Measurements from ENCODE around the gene ACTMAP. TPM values are rescaled to one million over a fixed set of nuclear protein-coding genes. Genes with fewer than 3 reads are reported as not detected.

ACTMAP gene
- total RNA-seq, 1 donor from 2014 or later: 1.9 TPM

DNA sequence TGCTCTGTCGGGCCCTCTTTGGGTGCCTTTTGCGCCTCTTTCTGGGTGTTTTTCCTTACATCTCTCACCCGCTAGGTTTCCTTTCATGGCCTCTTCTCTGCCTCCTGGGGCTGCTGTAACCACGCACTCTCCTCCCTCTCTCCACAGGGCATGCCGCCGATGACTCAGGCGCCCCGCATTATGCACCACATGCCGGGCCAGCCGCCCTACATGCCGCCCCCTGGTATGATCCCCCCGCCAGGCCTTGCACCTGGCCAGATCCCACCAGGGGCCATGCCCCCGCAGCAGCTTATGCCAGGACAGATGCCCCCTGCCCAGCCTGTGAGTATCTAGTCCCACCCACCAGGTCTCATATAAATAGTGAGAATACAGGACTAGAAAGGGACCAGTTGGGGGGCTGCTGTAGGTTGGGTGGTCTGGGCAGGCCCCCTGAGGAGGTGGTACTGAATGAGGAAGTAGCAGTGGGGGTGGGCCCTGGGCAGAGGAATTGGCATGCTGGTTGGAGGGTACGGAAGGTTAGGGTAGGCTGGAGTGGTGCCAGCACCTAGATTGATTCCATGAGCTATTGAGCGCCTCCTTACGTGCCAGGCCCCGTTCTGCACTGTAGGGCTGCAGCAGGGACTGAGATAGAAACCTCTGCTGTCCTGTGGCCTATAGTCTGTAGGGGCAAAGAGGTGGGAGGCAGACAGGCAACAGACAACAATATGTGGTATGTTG is 12.6 kb upstream of the ACTMAP start:
- no peaks in the 10 kb centered on the region for H3K9me3 Mint-ChIP-seq
- Histone ChIP-seq H3K27me3 (no peaks in the 10 kb centered on the region), H3K4me3 (no peak overlapping the region), H3K4me1 (no peaks in the 10 kb centered on the region), H3K9ac (no peak overlapping the region), H3F3A (ENCODE audit: low read depth) (peaks cover 52% of the 10 kb centered on the region), H3K27ac (no peak overlapping the region), H3K4me2 (no peak overlapping the region), H3K36me3 (peaks cover 6% of the 10 kb centered on the region), H3K79me2 (ENCODE audit: low read depth) (peaks cover 20% of the 10 kb centered on the region), H3K9me3 (ENCODE audit: low read depth) (no peaks in the 10 kb centered on the region), H2AFZ (replicated peaks) (no peak overlapping the region), H4K20me1 (ENCODE audit: low read depth) (peaks cover 62% of the 10 kb centered on the region)
- no peak overlapping the region for H3K27ac Mint-ChIP-seq
- peaks cover 3% of the 10 kb centered on the region for H3K27me3 Mint-ChIP-seq (ENCODE audit: insufficient read depth, low read depth)
- peaks cover 47% of the 10 kb centered on the region for H3K36me3 Mint-ChIP-seq
- no peak overlapping the region for H3K4me3 Mint-ChIP-seq
- TF ChIP-seq, protein P1, sequence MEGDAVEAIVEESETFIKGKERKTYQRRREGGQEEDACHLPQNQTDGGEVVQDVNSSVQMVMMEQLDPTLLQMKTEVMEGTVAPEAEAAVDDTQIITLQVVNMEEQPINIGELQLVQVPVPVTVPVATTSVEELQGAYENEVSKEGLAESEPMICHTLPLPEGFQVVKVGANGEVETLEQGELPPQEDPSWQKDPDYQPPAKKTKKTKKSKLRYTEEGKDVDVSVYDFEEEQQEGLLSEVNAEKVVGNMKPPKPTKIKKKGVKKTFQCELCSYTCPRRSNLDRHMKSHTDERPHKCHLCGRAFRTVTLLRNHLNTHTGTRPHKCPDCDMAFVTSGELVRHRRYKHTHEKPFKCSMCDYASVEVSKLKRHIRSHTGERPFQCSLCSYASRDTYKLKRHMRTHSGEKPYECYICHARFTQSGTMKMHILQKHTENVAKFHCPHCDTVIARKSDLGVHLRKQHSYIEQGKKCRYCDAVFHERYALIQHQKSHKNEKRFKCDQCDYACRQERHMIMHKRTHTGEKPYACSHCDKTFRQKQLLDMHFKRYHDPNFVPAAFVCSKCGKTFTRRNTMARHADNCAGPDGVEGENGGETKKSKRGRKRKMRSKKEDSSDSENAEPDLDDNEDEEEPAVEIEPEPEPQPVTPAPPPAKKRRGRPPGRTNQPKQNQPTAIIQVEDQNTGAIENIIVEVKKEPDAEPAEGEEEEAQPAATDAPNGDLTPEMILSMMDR (IDR thresholded peaks at IDR 0.05): no peak
- TF ChIP-seq EZH2 (IDR thresholded peaks at IDR 0.05) (no peak), EZH2phosphoT487 (IDR thresholded peaks at IDR 0.05) (no peak)
- no peaks in the 10 kb centered on the region for H3K4me1 Mint-ChIP-seq
- DNase-seq (ENCODE audit: low spot score): no peak

DNA sequence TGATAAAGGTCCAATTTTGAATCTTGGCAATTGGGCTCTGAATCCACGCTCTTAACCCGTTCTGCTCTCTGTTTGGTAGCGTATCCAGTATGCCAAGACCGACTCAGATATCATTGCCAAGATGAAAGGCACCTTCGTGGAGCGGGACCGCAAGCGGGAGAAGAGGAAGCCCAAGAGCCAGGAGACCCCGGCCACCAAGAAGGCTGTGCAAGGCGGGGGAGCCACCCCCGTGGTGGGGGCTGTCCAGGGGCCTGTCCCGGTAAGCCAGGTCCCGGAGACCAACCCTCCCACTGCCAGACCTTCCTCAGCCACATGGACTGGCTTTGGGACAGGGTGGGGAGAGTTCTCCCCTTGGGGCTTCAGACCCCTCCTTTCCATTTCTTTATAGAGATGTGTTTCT is 9.1 kb upstream of the ACTMAP start:
- no peak overlapping the region for H3K4me3 Mint-ChIP-seq

DNA sequence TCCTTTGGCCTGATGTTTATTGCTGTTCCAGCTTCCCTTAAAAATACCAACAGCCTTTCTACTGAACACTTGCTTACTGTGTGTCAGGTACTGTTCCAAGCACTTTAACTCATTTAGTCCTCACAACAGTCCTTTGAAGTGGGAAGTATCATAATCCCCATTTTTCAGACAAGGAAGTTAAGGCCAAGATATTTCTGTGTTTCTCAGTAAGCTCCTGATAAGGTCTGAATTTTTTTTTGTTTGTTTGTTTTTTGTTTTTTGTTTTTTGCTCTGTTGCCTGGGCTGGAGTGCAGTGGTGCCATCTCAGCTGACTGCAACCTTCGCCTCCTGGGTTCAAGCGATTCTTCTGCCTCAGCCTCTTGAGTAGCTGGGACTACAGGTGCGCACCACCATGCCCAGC is 8.2 kb upstream of the ACTMAP start:
- Mint-ChIP-seq H3K27me3 (ENCODE audit: insufficient read depth, low read depth) (peaks cover 6% of the 10 kb centered on the region), H3K4me3 (no peak overlapping the region), H3K27ac (no peak overlapping the region), H3K36me3 (peaks cover 47% of the 10 kb centered on the region), H3K9me3 (no peaks in the 10 kb centered on the region), H3K4me1 (peaks cover 19% of the 10 kb centered on the region)
- Histone ChIP-seq H3K4me1 (peaks cover 6% of the 10 kb centered on the region), H3K27me3 (no peaks in the 10 kb centered on the region), H3K27ac (no peak overlapping the region), H3K9ac (no peak overlapping the region), H3K4me2 (no peak overlapping the region), H3K79me2 (ENCODE audit: low read depth) (peaks cover 62% of the 10 kb centered on the region), H4K20me1 (ENCODE audit: low read depth) (peaks cover 89% of the 10 kb centered on the region), H3K36me3 (peaks cover 6% of the 10 kb centered on the region), H3F3A (ENCODE audit: low read depth) (peaks cover 27% of the 10 kb centered on the region), H3K4me3 (no peak overlapping the region), H3K9me3 (ENCODE audit: low read depth) (no peaks in the 10 kb centered on the region), H2AFZ (replicated peaks) (no peak overlapping the region)
- TF ChIP-seq, protein P1 (IDR thresholded peaks at IDR 0.05): no peak
- TF ChIP-seq EZH2phosphoT487 (IDR thresholded peaks at IDR 0.05) (no peak), EZH2 (IDR thresholded peaks at IDR 0.05) (no peak)
- DNase-seq (ENCODE audit: low spot score): no peak

More for the DNA sequence above, 9.1 kb upstream of the ACTMAP start:
- H3K4me2 ChIP-seq: no peak overlapping the region
- peaks cover 35% of the 10 kb centered on the region for H3F3A ChIP-seq (ENCODE audit: low read depth)
- no peak overlapping the region for H3K9ac ChIP-seq
- Mint-ChIP-seq H3K27me3 (ENCODE audit: insufficient read depth, low read depth) (peaks cover 5% of the 10 kb centered on the region), H3K9me3 (no peaks in the 10 kb centered on the region), H3K4me1 (peaks cover 17% of the 10 kb centered on the region), H3K27ac (no peak overlapping the region), H3K36me3 (peaks cover 53% of the 10 kb centered on the region)
- no peaks in the 10 kb centered on the region for H3K27me3 ChIP-seq
- peaks cover 6% of the 10 kb centered on the region for H3K36me3 ChIP-seq
- no peak overlapping the region for H2AFZ ChIP-seq (replicated peaks)
- TF ChIP-seq, protein P1 (IDR thresholded peaks at IDR 0.05): no peak
- TF ChIP-seq EZH2phosphoT487 (IDR thresholded peaks at IDR 0.05) (no peak), EZH2 (IDR thresholded peaks at IDR 0.05) (no peak)
- H3K9me3 ChIP-seq (ENCODE audit: low read depth): no peaks in the 10 kb centered on the region
- H3K4me1 ChIP-seq: peaks cover 4% of the 10 kb centered on the region
- peaks cover 53% of the 10 kb centered on the region for H3K79me2 ChIP-seq (ENCODE audit: low read depth)
- DNase-seq (ENCODE audit: low spot score): no peak
- H4K20me1 ChIP-seq (ENCODE audit: low read depth): peaks cover 86% of the 10 kb centered on the region
- no peak overlapping the region for H3K27ac ChIP-seq
- no peak overlapping the region for H3K4me3 ChIP-seq
